Measurements from ENCODE around the gene RAB11B. TPM values are rescaled to one million over a fixed set of nuclear protein-coding genes. Genes with fewer than 3 reads are reported as not detected.

Gene RAB11B
- total and polyA plus RNA-seq, 9 donors, result 20.8 to 142 (median 102) TPM

DNA sequence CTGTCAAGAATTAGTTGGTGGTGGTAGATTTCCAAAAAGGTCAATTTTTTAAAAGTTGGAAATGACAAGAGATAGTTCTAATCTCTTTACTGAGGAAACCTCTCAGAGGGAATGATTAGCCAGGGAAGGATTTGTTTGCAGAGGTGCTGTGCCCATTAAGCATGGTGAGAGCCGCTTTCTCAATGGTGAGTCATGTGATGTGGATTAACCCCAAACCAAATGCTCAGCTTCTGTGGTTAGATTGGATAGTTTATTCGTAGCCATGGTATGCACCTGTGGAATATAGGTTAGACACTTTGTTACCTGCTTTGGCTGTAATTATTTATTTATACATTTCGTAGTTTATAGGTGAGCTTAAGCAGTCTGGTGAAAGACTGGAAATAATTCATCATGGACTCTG, 61.7 kb downstream of the RAB11B start:
- no peak for DNase-seq
- no peaks in the 10 kb centered on the region for H3K9me3 ChIP-seq
- WGBS, 3 donors, result 65 to 75% (median 67%) methylated on average over 3 of the region's 3 CpGs
- peaks cover 24% of the 10 kb centered on the region for H3K4me1 ChIP-seq (ENCODE audit: insufficient read depth)
- TF ChIP-seq EP300 (IDR thresholded peaks at IDR 0.05), result no peak
- TF ChIP-seq, protein P1, sequence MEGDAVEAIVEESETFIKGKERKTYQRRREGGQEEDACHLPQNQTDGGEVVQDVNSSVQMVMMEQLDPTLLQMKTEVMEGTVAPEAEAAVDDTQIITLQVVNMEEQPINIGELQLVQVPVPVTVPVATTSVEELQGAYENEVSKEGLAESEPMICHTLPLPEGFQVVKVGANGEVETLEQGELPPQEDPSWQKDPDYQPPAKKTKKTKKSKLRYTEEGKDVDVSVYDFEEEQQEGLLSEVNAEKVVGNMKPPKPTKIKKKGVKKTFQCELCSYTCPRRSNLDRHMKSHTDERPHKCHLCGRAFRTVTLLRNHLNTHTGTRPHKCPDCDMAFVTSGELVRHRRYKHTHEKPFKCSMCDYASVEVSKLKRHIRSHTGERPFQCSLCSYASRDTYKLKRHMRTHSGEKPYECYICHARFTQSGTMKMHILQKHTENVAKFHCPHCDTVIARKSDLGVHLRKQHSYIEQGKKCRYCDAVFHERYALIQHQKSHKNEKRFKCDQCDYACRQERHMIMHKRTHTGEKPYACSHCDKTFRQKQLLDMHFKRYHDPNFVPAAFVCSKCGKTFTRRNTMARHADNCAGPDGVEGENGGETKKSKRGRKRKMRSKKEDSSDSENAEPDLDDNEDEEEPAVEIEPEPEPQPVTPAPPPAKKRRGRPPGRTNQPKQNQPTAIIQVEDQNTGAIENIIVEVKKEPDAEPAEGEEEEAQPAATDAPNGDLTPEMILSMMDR (IDR thresholded peaks at IDR 0.05), result no peak
- no peaks in the 10 kb centered on the region for H3K27me3 ChIP-seq
- H3K4me3 ChIP-seq, result no peak overlapping the region
- intact Hi-C loops (cut with DNase I), result no loop called here
- no peak overlapping the region for H3K27ac ChIP-seq
- no peaks in the 10 kb centered on the region for H3K36me3 ChIP-seq

DNA sequence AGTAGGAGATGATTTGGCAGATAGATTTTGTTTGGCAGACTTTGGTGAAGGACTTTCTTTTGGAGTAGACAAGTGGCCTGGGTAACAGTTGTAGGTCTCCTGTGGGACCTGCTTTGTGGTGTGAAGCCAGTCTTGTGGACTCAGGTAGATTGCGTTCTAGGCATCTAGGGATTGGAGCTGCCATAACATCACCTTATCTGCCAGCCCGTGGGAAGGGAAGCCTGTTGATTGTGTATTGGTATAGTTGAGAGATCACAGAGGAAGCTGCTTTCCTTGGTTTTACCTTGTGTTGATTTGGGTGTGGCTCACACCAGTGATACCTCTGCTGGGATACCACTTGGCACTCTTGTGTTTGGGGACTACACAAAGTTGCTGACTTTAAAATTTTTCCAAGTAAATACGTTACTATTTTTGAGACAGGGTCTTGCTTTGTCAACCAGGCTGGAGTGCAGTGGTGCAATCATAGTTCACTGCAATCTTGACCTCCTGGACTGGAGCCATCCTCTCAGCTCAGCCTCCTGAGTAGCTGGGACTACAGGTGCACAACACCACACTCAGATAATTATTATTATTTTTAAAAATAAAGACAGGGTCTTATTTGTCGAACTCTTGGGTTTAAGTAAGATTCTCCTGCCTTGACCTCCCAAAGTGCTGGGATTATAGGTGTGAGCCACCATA, 62.4 kb downstream of the RAB11B start:
- WGBS, 3 donors, result 57 to 65% (median 59%) methylated on average over 4 of the region's 4 CpGs
- intact Hi-C loops (cut with DNase I), result no loop called here
- TF ChIP-seq, protein P1 (IDR thresholded peaks at IDR 0.05), result no peak
- TF ChIP-seq POLR2A (IDR thresholded peaks at IDR 0.05) (no peak), EP300 (IDR thresholded peaks at IDR 0.05) (no peak)
- no peak overlapping the region for H3K27ac ChIP-seq
- peak in 1 of 5 donors; percentile 30 for DNase-seq
- no peaks in the 10 kb centered on the region for H3K27me3 ChIP-seq
- no peaks in the 10 kb centered on the region for H3K36me3 ChIP-seq
- H3K4me1 ChIP-seq (ENCODE audit: insufficient read depth), result peaks cover 20% of the 10 kb centered on the region
- H3K9me3 ChIP-seq, result no peaks in the 10 kb centered on the region
- H3K4me3 ChIP-seq, result no peak overlapping the region

DNA sequence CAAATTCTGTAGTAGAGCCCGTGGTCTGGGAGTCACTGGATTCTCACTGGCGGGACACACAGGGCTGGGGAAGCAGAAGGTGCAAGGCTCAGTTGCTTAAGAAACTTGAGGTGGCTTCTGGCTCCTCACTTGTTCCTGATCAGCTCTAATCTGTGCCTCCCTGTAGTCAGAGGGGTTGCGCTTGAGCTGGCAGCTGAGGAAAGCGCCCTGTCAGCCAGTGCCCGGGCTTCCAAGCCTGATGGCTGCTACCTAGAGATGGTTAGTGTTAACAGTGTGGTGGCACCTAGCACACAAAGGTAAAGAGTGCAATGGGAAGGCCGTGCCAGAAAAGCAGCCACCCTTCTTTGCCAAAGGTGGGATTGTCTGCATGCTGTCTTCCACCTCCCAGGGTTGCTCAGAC, 63.5 kb downstream of the RAB11B start:
- H3K36me3 ChIP-seq, result no peaks in the 10 kb centered on the region
- DNase-seq, result no peak
- no peak for TF ChIP-seq EP300 (IDR thresholded peaks at IDR 0.05)
- intact Hi-C loops (cut with DNase I), result no loop called here
- H3K4me3 ChIP-seq, result no peak overlapping the region
- H3K4me1 ChIP-seq (ENCODE audit: insufficient read depth), result peaks cover 20% of the 10 kb centered on the region
- H3K9me3 ChIP-seq, result no peaks in the 10 kb centered on the region
- H3K27ac ChIP-seq, result no peak overlapping the region
- no peaks in the 10 kb centered on the region for H3K27me3 ChIP-seq
- WGBS, 3 donors, result 78 to 84% (median 83%) methylated on average over 6 of the region's 6 CpGs

Small RNA genes within 50 kb of the gene (microRNA-seq; reads per million reads assigned to microRNA genes)
- gene MIR4999, result 4.8 to 10.7 (median 6.4) reads per million in 3 donors

Small RNA genes within 50 kb of the gene (small RNA-seq; reads per million reads assigned to genes)
- 0.15 reads per million for gene MIR4999

Other genes with a start within 250 kb of the RAB11B start
- gene FBN3, start 240.8 kb upstream of the RAB11B start, total RNA-seq, result under 1 TPM in 6 of 7 donors, not detected in 1; 0.08 to 0.74 (median 0.28) TPM
- gene FBN3, start 240.8 kb upstream of the RAB11B start, polyA plus RNA-seq, result under 1 TPM in 1 of 2 donors, not detected in 1; 0.21 TPM
- gene CERS4, start 181.0 kb upstream of the RAB11B start, total RNA-seq, result 10 to 100 TPM; 28.7 to 61.6 (median 45.5) TPM
- 10 to 100 TPM; 20.1 to 37.4 TPM for gene CERS4, start 181.0 kb upstream of the RAB11B start, polyA plus RNA-seq
- 10 to 100 TPM; 16.0 to 57.0 (median 34.2) TPM for gene CD320, start 82.0 kb upstream of the RAB11B start, total RNA-seq
- gene CD320, start 82.0 kb upstream of the RAB11B start, polyA plus RNA-seq, result 10 to 100 TPM in 1 of 2 donors, 1 to 10 TPM in 1; 1.9 to 34.3 TPM
- gene NDUFA7, start 69.0 kb upstream of the RAB11B start, total RNA-seq, result 10 to 100 TPM in 6 of 7 donors, 1 to 10 TPM in 1; 7.7 to 48.0 (median 30.2) TPM
- 10 to 100 TPM; 25.4 to 63.7 TPM for gene NDUFA7, start 69.0 kb upstream of the RAB11B start, polyA plus RNA-seq
- 1,000 to 10,000 TPM in 6 of 7 donors, 100 to 1,000 TPM in 1; 749 to 2,713 (median 2,209) TPM for gene RPS28, start 68.9 kb upstream of the RAB11B start, total RNA-seq
- 100 to 1,000 TPM in 1 of 2 donors, 10 to 100 TPM in 1; 47.7 to 795 TPM for gene RPS28, start 68.9 kb upstream of the RAB11B start, polyA plus RNA-seq
- gene KANK3, start 47.1 kb upstream of the RAB11B start, total RNA-seq, result 10 to 100 TPM in 1 of 7 donors, 1 to 10 TPM in 6; 3.3 to 11.7 (median 4.3) TPM
- 1 to 10 TPM in 1 of 2 donors, under 1 TPM in 1; 0.73 to 9.7 TPM for gene KANK3, start 47.1 kb upstream of the RAB11B start, polyA plus RNA-seq
- 10 to 100 TPM in 3 of 7 donors, 1 to 10 TPM in 3, under 1 TPM in 1; 0.71 to 35.0 (median 2.1) TPM for gene ANGPTL4, start 26.2 kb upstream of the RAB11B start, total RNA-seq
- gene ANGPTL4, start 26.2 kb upstream of the RAB11B start, polyA plus RNA-seq, result 10 to 100 TPM in 1 of 2 donors, 1 to 10 TPM in 1; 3.0 to 11.7 TPM
- gene MARCHF2, start 22.9 kb downstream of the RAB11B start, total RNA-seq, result 10 to 100 TPM; 20.7 to 62.7 (median 27.2) TPM
- 10 to 100 TPM; 13.8 to 22.0 TPM for gene MARCHF2, start 22.9 kb downstream of the RAB11B start, polyA plus RNA-seq
- 100 to 1,000 TPM in 6 of 7 donors, 10 to 100 TPM in 1; 88.2 to 220 (median 180) TPM for gene HNRNPM, start 54.6 kb downstream of the RAB11B start, total RNA-seq
- 100 to 1,000 TPM; 146 to 285 TPM for gene HNRNPM, start 54.6 kb downstream of the RAB11B start, polyA plus RNA-seq
- 1 to 10 TPM in 4 of 7 donors, under 1 TPM in 3; 0.11 to 2.2 (median 1.4) TPM for gene PRAM1, start 112.3 kb downstream of the RAB11B start, total RNA-seq
- gene PRAM1, start 112.3 kb downstream of the RAB11B start, polyA plus RNA-seq, result under 1 TPM; 0.35 to 0.88 TPM
- gene ZNF414, start 123.8 kb downstream of the RAB11B start, total RNA-seq, result 10 to 100 TPM; 20.9 to 49.7 (median 26.2) TPM
- gene ZNF414, start 123.8 kb downstream of the RAB11B start, polyA plus RNA-seq, result 10 to 100 TPM in 1 of 2 donors, under 1 TPM in 1; 0.62 to 45.3 TPM
- gene MYO1F, start 187.1 kb downstream of the RAB11B start, total RNA-seq, result 10 to 100 TPM in 2 of 7 donors, 1 to 10 TPM in 5; 3.5 to 13.6 (median 5.4) TPM
- gene MYO1F, start 187.1 kb downstream of the RAB11B start, polyA plus RNA-seq, result 1 to 10 TPM; 4.0 to 7.8 TPM
- gene ADAMTS10, start 220.4 kb downstream of the RAB11B start, total RNA-seq, result 10 to 100 TPM; 22.4 to 49.3 (median 37.4) TPM
- 10 to 100 TPM in 1 of 2 donors, 1 to 10 TPM in 1; 6.2 to 37.5 TPM for gene ADAMTS10, start 220.4 kb downstream of the RAB11B start, polyA plus RNA-seq
- gene NFILZ, start 240.3 kb downstream of the RAB11B start, total RNA-seq, result not detected
- gene NFILZ, start 240.3 kb downstream of the RAB11B start, polyA plus RNA-seq, result not detected

Data from ovary (tissue), 9 donors.